ENCODE data around the gene SPRR2G.
"Not testable (repeated sequence)": the region's sequence is repeated elsewhere in the genome, so short reads cannot be mapped to it uniquely, and the experiment has no call there.

The SPRR2G gene

GRCh38 chr1:153113416-153113815, 37.3 kb downstream of the SPRR2G start, which contains the start of gene SPRR2F:
Gene SPRR2F, minus strand, starts transcription at chr1:153113516. Its CDS starts 783 bp downstream, at chr1:153112733.
- no peak for DNase-seq (ENCODE audit: low read depth)

DNA sequence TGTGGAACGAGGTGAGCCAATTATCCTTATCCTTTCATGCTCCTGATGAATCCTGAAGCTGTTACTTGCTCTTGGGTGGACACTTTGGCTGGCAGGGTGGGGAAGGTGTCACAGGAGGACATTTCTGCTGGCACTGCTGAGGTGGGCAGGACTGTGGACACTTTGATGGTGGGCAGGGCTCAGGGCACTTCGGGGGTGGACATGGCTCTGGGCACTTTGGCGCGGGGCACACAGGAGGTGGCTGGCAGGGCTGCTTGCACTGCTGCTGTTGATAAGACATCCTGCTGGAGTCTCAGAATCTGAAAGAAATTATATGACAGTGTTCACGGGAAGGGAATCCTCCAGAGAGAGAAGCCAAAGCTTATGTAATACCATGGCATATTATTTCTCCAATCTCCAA, 38.2 kb downstream of the SPRR2G start:
- not testable (repeated sequence) for DNase-seq (ENCODE audit: low read depth)

- DNase-seq (ENCODE audit: low read depth), result no peak
These were observed 50.4 kb downstream of the SPRR2G start for GRCh38 chr1:153100245-153100644.
